ENCODE measurements around the gene OR4K14.

OR4K14 gene, protein sequence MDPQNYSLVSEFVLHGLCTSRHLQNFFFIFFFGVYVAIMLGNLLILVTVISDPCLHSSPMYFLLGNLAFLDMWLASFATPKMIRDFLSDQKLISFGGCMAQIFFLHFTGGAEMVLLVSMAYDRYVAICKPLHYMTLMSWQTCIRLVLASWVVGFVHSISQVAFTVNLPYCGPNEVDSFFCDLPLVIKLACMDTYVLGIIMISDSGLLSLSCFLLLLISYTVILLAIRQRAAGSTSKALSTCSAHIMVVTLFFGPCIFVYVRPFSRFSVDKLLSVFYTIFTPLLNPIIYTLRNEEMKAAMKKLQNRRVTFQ

GRCh38 chr14:20019257-20019865, at the start of gene OR4K14:
OR4K14 (minus strand) TSS chr14:20019307; CDS start chr14:20015193, 4,114 bp downstream.
- Histone ChIP-seq H3K9ac (ENCODE audit: low read length) (no peak within 1 kb of the TSS), H3K27me3 (ENCODE audit: control insufficient read depth, insufficient read depth, low read length) (no peaks in the 10 kb centered on the region), H3K27ac (ENCODE audit: low read depth, low read length) (no peak within 1 kb of the TSS), H3K4me3 (ENCODE audit: low read length) (no peak within 1 kb of the TSS), H3K36me3 (ENCODE audit: control insufficient read depth, insufficient read depth, low read length) (no peaks in the 10 kb centered on the region), H3K4me1 (ENCODE audit: control insufficient read depth, insufficient read depth, low read length) (no peaks in the 10 kb centered on the region)

DNA sequence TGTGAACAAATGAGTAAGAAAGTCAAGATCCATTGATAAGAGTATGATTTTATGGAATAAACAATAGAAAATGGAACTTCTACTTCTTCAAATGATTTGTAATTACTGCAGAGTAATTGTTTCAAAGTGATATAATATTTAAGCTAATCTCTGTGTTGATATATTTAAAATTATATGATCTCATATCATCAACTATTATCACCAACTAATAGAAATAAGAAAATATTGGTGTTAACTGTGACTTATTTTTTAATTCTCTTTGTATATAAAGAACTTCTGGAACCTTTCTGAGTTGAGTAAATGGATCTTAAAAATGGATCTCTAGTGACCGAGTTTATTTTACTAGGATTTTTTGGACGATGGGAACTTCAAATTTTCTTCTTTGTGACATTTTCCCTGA, 40.6 kb upstream of the OR4K14 start, which contains the start of gene OR4L1:
Gene OR4L1 (plus strand): TSS at position 301 of the 400 bp plus-strand sequence. CDS start 0 bp downstream, at position 301.
- no peak within 1 kb of the TSS for H3K9ac ChIP-seq (ENCODE audit: low read length)

GRCh38 chr14:20048202-20048601, 29.1 kb upstream of the OR4K14 start:
- H3K27ac ChIP-seq (ENCODE audit: low read depth, low read length), result no peak overlapping the region
- H3K9ac ChIP-seq (ENCODE audit: low read length), result no peak overlapping the region
- no peak overlapping the region for H3K4me3 ChIP-seq (ENCODE audit: low read length)
- H3K4me1 ChIP-seq (ENCODE audit: control insufficient read depth, insufficient read depth, low read length), result no peaks in the 10 kb centered on the region
- no peaks in the 10 kb centered on the region for H3K36me3 ChIP-seq (ENCODE audit: control insufficient read depth, insufficient read depth, low read length)
- no peaks in the 10 kb centered on the region for H3K27me3 ChIP-seq (ENCODE audit: control insufficient read depth, insufficient read depth, low read length)

More for the DNA sequence above, 40.6 kb upstream of the OR4K14 start, which contains the start of gene OR4L1:
- no peaks in the 10 kb centered on the region for H3K27me3 ChIP-seq (ENCODE audit: control insufficient read depth, insufficient read depth, low read length)
- no peaks in the 10 kb centered on the region for H3K36me3 ChIP-seq (ENCODE audit: control insufficient read depth, insufficient read depth, low read length)
- H3K4me3 ChIP-seq (ENCODE audit: low read length), result no peak within 1 kb of the TSS
- H3K4me1 ChIP-seq (ENCODE audit: control insufficient read depth, insufficient read depth, low read length), result no peaks in the 10 kb centered on the region
- H3K27ac ChIP-seq (ENCODE audit: low read depth, low read length), result no peak within 1 kb of the TSS

GRCh38 chr14:20044243-20044642, 25.1 kb upstream of the OR4K14 start:
- Histone ChIP-seq H3K27ac (ENCODE audit: low read depth, low read length) (no peak overlapping the region), H3K27me3 (ENCODE audit: control insufficient read depth, insufficient read depth, low read length) (no peaks in the 10 kb centered on the region), H3K36me3 (ENCODE audit: control insufficient read depth, insufficient read depth, low read length) (no peaks in the 10 kb centered on the region), H3K4me1 (ENCODE audit: control insufficient read depth, insufficient read depth, low read length) (no peaks in the 10 kb centered on the region), H3K4me3 (ENCODE audit: low read length) (no peak overlapping the region), H3K9ac (ENCODE audit: low read length) (no peak overlapping the region)

GRCh38 chr14:20035938-20036337, 16.8 kb upstream of the OR4K14 start, which contains the start of gene OR4K13:
OR4K13 (minus strand) TSS chr14:20036038; CDS start chr14:20034758, 1,280 bp downstream.
- no peaks in the 10 kb centered on the region for H3K36me3 ChIP-seq (ENCODE audit: control insufficient read depth, insufficient read depth, low read length)
- no peaks in the 10 kb centered on the region for H3K27me3 ChIP-seq (ENCODE audit: control insufficient read depth, insufficient read depth, low read length)
- no peak within 1 kb of the TSS for H3K4me3 ChIP-seq (ENCODE audit: low read length)
- no peak within 1 kb of the TSS for H3K9ac ChIP-seq (ENCODE audit: low read length)
- no peak within 1 kb of the TSS for H3K27ac ChIP-seq (ENCODE audit: low read depth, low read length)
- no peaks in the 10 kb centered on the region for H3K4me1 ChIP-seq (ENCODE audit: control insufficient read depth, insufficient read depth, low read length)

DNA sequence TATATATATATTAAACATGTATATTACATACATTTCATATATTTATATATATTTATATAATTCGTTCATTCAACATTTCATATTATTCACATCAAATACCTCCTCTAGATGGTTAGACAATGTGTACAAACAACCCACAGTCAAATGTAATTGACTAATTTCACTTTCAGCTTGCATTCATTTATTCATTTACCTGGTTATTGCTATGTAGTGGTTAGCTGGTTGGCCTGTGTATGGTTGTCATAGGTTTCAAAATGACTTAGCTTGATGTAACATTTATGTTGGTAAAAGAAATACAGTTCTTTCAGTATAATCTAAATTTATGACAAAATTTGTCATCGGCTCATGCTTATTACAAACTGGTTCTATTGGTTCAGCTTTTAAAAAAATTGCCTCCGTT, 16.3 kb upstream of the OR4K14 start:
- Histone ChIP-seq H3K27ac (ENCODE audit: low read depth, low read length) (no peak overlapping the region), H3K9ac (ENCODE audit: low read length) (no peak overlapping the region), H3K4me1 (ENCODE audit: control insufficient read depth, insufficient read depth, low read length) (no peaks in the 10 kb centered on the region), H3K36me3 (ENCODE audit: control insufficient read depth, insufficient read depth, low read length) (no peaks in the 10 kb centered on the region), H3K27me3 (ENCODE audit: control insufficient read depth, insufficient read depth, low read length) (no peaks in the 10 kb centered on the region), H3K4me3 (ENCODE audit: low read length) (no peak overlapping the region)

DNA sequence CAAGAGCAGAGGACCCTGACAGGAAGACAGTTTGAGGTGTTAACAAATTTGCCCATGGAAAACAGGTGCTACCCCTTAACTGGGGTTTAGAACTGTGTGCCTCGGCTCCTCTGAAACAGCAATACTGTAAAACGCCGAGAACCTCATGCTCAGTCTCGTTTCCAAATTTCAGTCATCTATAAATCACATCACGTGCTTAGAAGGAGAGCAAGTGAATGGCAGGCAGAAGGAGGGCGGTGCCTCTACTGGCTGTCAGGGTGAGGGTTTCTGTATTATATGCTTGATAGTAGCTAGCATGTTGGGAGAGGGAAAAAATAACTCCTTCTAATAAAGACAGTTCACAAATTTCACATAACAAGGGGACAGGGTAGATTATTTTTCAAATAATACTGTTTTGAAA, 12.0 kb upstream of the OR4K14 start:
- Histone ChIP-seq H3K27me3 (ENCODE audit: control insufficient read depth, insufficient read depth, low read length) (no peaks in the 10 kb centered on the region), H3K9ac (ENCODE audit: low read length) (no peak overlapping the region), H3K4me3 (ENCODE audit: low read length) (no peak overlapping the region), H3K27ac (ENCODE audit: low read depth, low read length) (no peak overlapping the region), H3K4me1 (ENCODE audit: control insufficient read depth, insufficient read depth, low read length) (no peaks in the 10 kb centered on the region), H3K36me3 (ENCODE audit: control insufficient read depth, insufficient read depth, low read length) (no peaks in the 10 kb centered on the region)

DNA sequence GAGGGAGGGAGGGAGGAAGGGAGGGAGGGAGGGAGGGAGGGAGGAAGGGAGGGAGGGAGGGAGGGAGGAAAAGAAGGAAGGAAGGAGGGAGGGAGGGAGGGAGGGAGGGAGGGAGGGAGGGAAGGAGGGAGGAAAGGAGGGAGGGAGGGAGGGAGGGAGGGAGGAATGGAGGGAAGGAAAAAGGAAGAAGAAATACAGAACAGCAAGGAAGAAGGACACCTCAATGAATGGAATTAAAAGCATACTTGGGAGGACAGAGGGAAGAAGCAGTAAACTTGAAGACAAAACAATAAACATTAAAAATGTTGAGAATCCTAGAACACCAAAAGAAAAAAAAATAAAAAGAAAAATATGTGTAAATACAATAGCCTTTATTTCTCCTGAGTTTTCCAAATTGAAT, 11.0 kb downstream of the OR4K14 start:
- Histone ChIP-seq H3K9ac (ENCODE audit: low read length) (no peak overlapping the region), H3K27ac (ENCODE audit: low read depth, low read length) (no peak overlapping the region), H3K36me3 (ENCODE audit: control insufficient read depth, insufficient read depth, low read length) (no peaks in the 10 kb centered on the region), H3K4me1 (ENCODE audit: control insufficient read depth, insufficient read depth, low read length) (no peaks in the 10 kb centered on the region), H3K27me3 (ENCODE audit: control insufficient read depth, insufficient read depth, low read length) (no peaks in the 10 kb centered on the region), H3K4me3 (ENCODE audit: low read length) (no peak overlapping the region)

- no peak overlapping the region for H3K9ac ChIP-seq (ENCODE audit: low read length)
- H3K4me3 ChIP-seq (ENCODE audit: low read length), result no peak overlapping the region
- H3K36me3 ChIP-seq (ENCODE audit: control insufficient read depth, insufficient read depth, low read length), result no peaks in the 10 kb centered on the region
- no peak overlapping the region for H3K27ac ChIP-seq (ENCODE audit: low read depth, low read length)
- no peaks in the 10 kb centered on the region for H3K4me1 ChIP-seq (ENCODE audit: control insufficient read depth, insufficient read depth, low read length)
- H3K27me3 ChIP-seq (ENCODE audit: control insufficient read depth, insufficient read depth, low read length), result no peaks in the 10 kb centered on the region
Measured at GRCh38 chr14:20002319-20002718, 16.8 kb downstream of the OR4K14 start.

DNA sequence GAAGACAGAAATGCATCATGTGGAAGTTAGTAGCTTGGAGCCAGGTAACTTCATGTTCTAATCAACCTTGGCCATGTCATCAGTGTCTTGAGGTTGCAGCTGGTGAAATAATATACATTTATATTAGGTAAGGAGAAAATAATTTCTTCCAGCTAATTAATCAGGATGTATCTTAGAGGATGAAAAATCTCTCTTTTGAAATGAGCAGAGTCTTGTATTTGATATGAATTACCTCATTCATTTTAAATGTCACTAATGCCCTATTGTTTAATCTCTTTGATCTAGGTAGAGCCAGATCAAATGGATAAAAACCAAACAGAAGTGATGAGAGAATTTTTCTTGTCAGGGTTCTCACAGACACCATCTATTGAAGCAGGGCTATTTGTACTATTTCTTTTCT, 17.2 kb downstream of the OR4K14 start, which contains the start of gene OR4Q2:
Gene OR4Q2 (plus strand): TSS at position 301 of the 400 bp plus-strand sequence.
- no peaks in the 10 kb centered on the region for H3K36me3 ChIP-seq (ENCODE audit: control insufficient read depth, insufficient read depth, low read length)
- no peak within 1 kb of the TSS for H3K4me3 ChIP-seq (ENCODE audit: low read length)
- no peak within 1 kb of the TSS for H3K27ac ChIP-seq (ENCODE audit: low read depth, low read length)
- no peaks in the 10 kb centered on the region for H3K4me1 ChIP-seq (ENCODE audit: control insufficient read depth, insufficient read depth, low read length)
- no peak within 1 kb of the TSS for H3K9ac ChIP-seq (ENCODE audit: low read length)
- H3K27me3 ChIP-seq (ENCODE audit: control insufficient read depth, insufficient read depth, low read length), result no peaks in the 10 kb centered on the region

DNA sequence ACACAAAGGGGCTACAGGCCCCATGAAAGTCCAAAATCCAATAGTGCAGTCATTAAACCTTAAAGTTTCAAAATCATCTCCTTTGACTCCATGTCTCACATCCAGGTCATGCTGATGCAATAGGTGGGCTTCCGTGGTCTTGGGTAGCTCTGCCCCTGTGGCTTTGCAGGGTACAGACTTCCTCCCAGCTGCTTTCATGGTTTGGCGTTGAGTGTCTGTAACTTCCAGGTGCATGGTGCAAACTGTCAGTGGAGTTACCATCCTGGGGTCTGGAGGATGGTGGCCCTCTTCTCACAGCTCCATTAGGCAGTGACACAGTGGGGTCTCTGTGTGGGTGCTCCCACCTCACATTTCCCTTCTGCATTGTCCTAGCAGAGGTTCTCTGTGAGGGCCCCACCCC, 25.7 kb downstream of the OR4K14 start:
- H3K27ac ChIP-seq (ENCODE audit: low read depth, low read length), result no peak overlapping the region
- no peak overlapping the region for H3K4me3 ChIP-seq (ENCODE audit: low read length)
- no peaks in the 10 kb centered on the region for H3K4me1 ChIP-seq (ENCODE audit: control insufficient read depth, insufficient read depth, low read length)
- no peaks in the 10 kb centered on the region for H3K27me3 ChIP-seq (ENCODE audit: control insufficient read depth, insufficient read depth, low read length)
- no peaks in the 10 kb centered on the region for H3K36me3 ChIP-seq (ENCODE audit: control insufficient read depth, insufficient read depth, low read length)
- H3K9ac ChIP-seq (ENCODE audit: low read length), result no peak overlapping the region

DNA sequence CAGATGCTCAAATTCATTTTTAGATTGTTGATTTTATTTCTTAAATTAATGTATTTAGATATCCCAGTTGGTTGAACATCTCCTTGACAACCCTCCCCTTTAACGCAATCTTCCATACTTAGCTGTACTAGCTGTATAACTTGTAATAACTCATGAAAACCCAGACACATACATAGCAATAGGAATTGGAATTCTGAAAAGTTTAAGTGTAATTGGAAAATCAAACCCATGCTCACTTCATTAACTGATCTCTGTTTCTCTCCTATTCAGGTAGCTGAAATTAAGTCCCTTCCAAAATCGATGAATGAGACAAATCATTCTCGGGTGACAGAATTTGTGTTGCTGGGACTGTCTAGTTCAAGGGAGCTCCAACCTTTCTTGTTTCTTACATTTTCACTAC, 43.8 kb downstream of the OR4K14 start, which contains the start of gene OR4K15:
Gene OR4K15 (plus strand): TSS at position 301 of the 400 bp plus-strand sequence. CDS start 0 bp downstream, at position 301.
- no peaks in the 10 kb centered on the region for H3K36me3 ChIP-seq (ENCODE audit: control insufficient read depth, insufficient read depth, low read length)
- no peak within 1 kb of the TSS for H3K9ac ChIP-seq (ENCODE audit: low read length)
- no peak within 1 kb of the TSS for H3K27ac ChIP-seq (ENCODE audit: low read depth, low read length)
- H3K4me3 ChIP-seq (ENCODE audit: low read length), result no peak within 1 kb of the TSS
- H3K4me1 ChIP-seq (ENCODE audit: control insufficient read depth, insufficient read depth, low read length), result no peaks in the 10 kb centered on the region
- no peaks in the 10 kb centered on the region for H3K27me3 ChIP-seq (ENCODE audit: control insufficient read depth, insufficient read depth, low read length)
